ENCODE measurements around the gene ASTL. TPM values are rescaled to one million over a fixed set of nuclear protein-coding genes. Genes with fewer than 3 reads are reported as not detected.

ASTL gene
- polyA plus RNA-seq, 3 donors: 0.71 TPM; not detected in 2

- no peak overlapping the region for H3K9ac ChIP-seq (ENCODE audit: insufficient read depth, low read length, poor library complexity, severe bottlenecking)
- Mint-ChIP-seq H3K27ac (peak overlapping the region in 2 of 7 donors; percentile 37 to 57), H3K27me3 (ENCODE audit: low read depth in 3 of 3) (peaks cover 16 to 33% (median 19%) of the 10 kb centered on the region in 3 donors)
These were observed 15.0 kb downstream of the ASTL start for GRCh38 chr2:96123290-96123689.

GRCh38 chr2:96122391-96122790, 15.9 kb downstream of the ASTL start:
- H3K9me3 Mint-ChIP-seq: peaks cover 0 to 3% (median 0%) of the 10 kb centered on the region in 7 donors
- Histone ChIP-seq H3K9ac (ENCODE audit: insufficient read depth, low read length, poor library complexity, severe bottlenecking) (no peak overlapping the region), H2AFZ (ENCODE audit: insufficient read depth, low read depth, low read length, poor library complexity, severe bottlenecking) (no peak overlapping the region), H3K36me3 (replicated peaks in 1 of 2; ENCODE audit: control insufficient read depth in 1 of 2, insufficient read depth in 2 of 2, low read length in 2 of 2) (no peaks in the 10 kb centered on the region), H3K79me2 (ENCODE audit: insufficient read depth, low read length) (no peaks in the 10 kb centered on the region), H3K4me2 (replicated peaks; ENCODE audit: extremely low read depth, low read length, poor library complexity, severe bottlenecking) (no peak overlapping the region), H4K20me1 (ENCODE audit: insufficient read depth, low read length) (no peaks in the 10 kb centered on the region), H3K9me3 (replicated peaks in 1 of 2; ENCODE audit: control insufficient read depth in 1 of 2, insufficient read depth in 1 of 2, low read length in 2 of 2) (no peaks in the 10 kb centered on the region), H3K4me3 (replicated peaks in 1 of 3; ENCODE audit: low read depth in 2 of 3, low read length in 3 of 3) (no peak overlapping the region), H3K4me1 (ENCODE audit: control insufficient read depth in 1 of 2, insufficient read depth in 2 of 2, low read length in 2 of 2) (peaks cover 0 to 2% of the 10 kb centered on the region in 2 donors), H3K27me3 (ENCODE audit: control insufficient read depth in 2 of 2, insufficient read depth in 2 of 2, low read length in 2 of 2) (peaks cover 0 to 24% of the 10 kb centered on the region in 2 donors), H3K27ac (ENCODE audit: low read depth in 1 of 2, low read length in 2 of 2) (no peak overlapping the region)
- no peaks in the 10 kb centered on the region for H3K36me3 Mint-ChIP-seq
- H3K4me1 Mint-ChIP-seq: peaks cover 10% of the 10 kb centered on the region
- WGBS (ENCODE audit: insufficient coverage): 88% methylated on average over 4 of the region's 5 CpGs
- H3K27me3 Mint-ChIP-seq (ENCODE audit: low read depth in 3 of 3): peaks cover 20 to 41% (median 23%) of the 10 kb centered on the region in 3 donors
- no peak overlapping the region for H3K4me3 Mint-ChIP-seq
- intact Hi-C loops (cut with micrococcal nuclease): no loop called here
- DNase-seq: peak in 1 of 3 donors; percentile 38
- no peak for TF ChIP-seq CTCF (IDR thresholded peaks at IDR 0.05)
- no peak overlapping the region for H3K27ac Mint-ChIP-seq

More at GRCh38 chr2:96123290-96123689, 15.0 kb downstream of the ASTL start:
- Histone ChIP-seq H3K27me3 (ENCODE audit: control insufficient read depth in 2 of 2, insufficient read depth in 2 of 2, low read length in 2 of 2) (peaks cover 0 to 16% of the 10 kb centered on the region in 2 donors), H2AFZ (ENCODE audit: insufficient read depth, low read depth, low read length, poor library complexity, severe bottlenecking) (no peak overlapping the region), H3K27ac (ENCODE audit: low read depth in 1 of 2, low read length in 2 of 2) (no peak overlapping the region), H4K20me1 (ENCODE audit: insufficient read depth, low read length) (no peaks in the 10 kb centered on the region), H3K4me3 (replicated peaks in 1 of 3; ENCODE audit: low read depth in 2 of 3, low read length in 3 of 3) (no peak overlapping the region), H3K4me1 (ENCODE audit: control insufficient read depth in 1 of 2, insufficient read depth in 2 of 2, low read length in 2 of 2) (no peaks in the 10 kb centered on the region), H3K9me3 (replicated peaks in 1 of 2; ENCODE audit: control insufficient read depth in 1 of 2, insufficient read depth in 1 of 2, low read length in 2 of 2) (no peaks in the 10 kb centered on the region), H3K79me2 (ENCODE audit: insufficient read depth, low read length) (no peaks in the 10 kb centered on the region), H3K4me2 (replicated peaks; ENCODE audit: extremely low read depth, low read length, poor library complexity, severe bottlenecking) (no peak overlapping the region), H3K36me3 (replicated peaks in 1 of 2; ENCODE audit: control insufficient read depth in 1 of 2, insufficient read depth in 2 of 2, low read length in 2 of 2) (no peaks in the 10 kb centered on the region)
- no peaks in the 10 kb centered on the region for H3K36me3 Mint-ChIP-seq
- H3K4me1 Mint-ChIP-seq: peaks cover 6% of the 10 kb centered on the region
- no CpG with 5 or more reads among the region's 1 CpG for WGBS (ENCODE audit: insufficient coverage)
- H3K4me3 Mint-ChIP-seq: no peak overlapping the region
- no peak for DNase-seq
- no peak for TF ChIP-seq CTCF (IDR thresholded peaks at IDR 0.05)
- intact Hi-C loops (cut with micrococcal nuclease): no loop called here
- H3K9me3 Mint-ChIP-seq: peaks cover 0 to 3% (median 0%) of the 10 kb centered on the region in 7 donors
